ENCODE results near the gene C1orf159. TPM values are rescaled to one million over a fixed set of nuclear protein-coding genes. Genes with fewer than 3 reads are reported as not detected.

C1orf159 gene
- total and polyA plus RNA-seq, 2 of the 8 experiments (the other 6 are each of a cell fraction or from before 2014, with no cell fraction given): 10.0 to 10.9 TPM

DNA sequence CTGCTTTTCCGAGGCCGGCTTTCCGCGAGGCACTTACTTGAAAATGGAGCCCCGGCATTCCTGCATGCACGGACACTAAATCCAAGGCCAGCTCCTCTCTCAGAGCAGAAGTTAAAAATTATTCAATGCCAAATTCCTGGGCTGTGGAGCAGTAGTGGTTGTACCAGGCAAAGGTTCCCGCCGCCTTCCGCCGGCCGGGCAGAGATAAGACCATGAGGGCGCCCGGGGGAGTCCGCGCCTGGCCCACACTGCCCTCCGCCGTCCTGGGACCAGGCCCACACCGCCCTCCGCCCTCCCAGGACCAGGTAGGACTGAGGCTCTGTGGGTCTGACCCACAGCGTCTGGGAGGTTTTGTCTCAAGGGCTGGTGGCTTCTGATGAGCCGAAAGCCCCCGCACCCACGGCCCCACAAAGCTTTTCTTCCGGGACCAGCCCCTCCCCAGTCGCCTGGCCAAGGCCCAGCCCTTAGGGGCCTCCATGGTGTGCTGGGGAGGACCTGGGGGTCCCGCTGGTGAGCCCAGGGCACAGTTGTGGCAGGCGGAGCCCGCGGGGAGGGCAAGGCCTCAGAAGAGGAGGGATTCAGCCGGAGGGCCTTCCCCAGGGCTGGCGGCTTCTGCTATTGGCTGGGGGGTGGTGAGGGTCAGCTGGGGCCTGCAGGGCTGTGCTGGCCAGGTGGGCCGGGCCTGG is 12.7 kb upstream of the C1orf159 start:
- H2AFZ ChIP-seq (ENCODE audit: low read length): no peak overlapping the region
- H2AK5ac ChIP-seq (ENCODE audit: low read depth, low read length): no peak overlapping the region
- H3K79me1 ChIP-seq (ENCODE audit: low read depth, low read length): no peaks in the 10 kb centered on the region
- no peak overlapping the region for H2BK20ac ChIP-seq (ENCODE audit: low read length)
- no peak overlapping the region for H4K5ac ChIP-seq (ENCODE audit: insufficient read length, low read depth, low read length)
- no peak overlapping the region for H3K23ac ChIP-seq (ENCODE audit: insufficient read length)
- no peaks in the 10 kb centered on the region for H3K36me3 ChIP-seq (ENCODE audit: control insufficient read depth in 2 of 4, insufficient read depth in 4 of 4, low read length in 3 of 4)
- no peaks in the 10 kb centered on the region for H3K23me2 ChIP-seq (ENCODE audit: low read depth, low read length)
- CTCF ChIA-PET (ENCODE audit: partially characterized antibody): interaction anchor here (1.4 to 3.0 kb wide), 4 partner anchors 7 to 219 kb away, joined by 3 to 13 read pairs (median 4); partner anchors contain the start of gene TNFRSF18
- WGBS, 2 experiments (ENCODE audit: extremely low coverage in 1 of 2, insufficient coverage in 1 of 2, insufficient read length in 1 of 2, insufficient replicate concordance in 2 of 2, low coverage in 1 of 2, low lambda C conversion rate in 2 of 2, missing lambda C conversion rate in 1 of 2): 94% methylated on average over 26 of the region's 32 CpGs; no CpG with 5 or more reads in 1 of the 2 experiments
- H4K8ac ChIP-seq (ENCODE audit: extremely low read depth, insufficient read depth, low read length): no peak overlapping the region; the same call in 1 of the 2 replicates
- H3K4me1 ChIP-seq (replicated peaks in 1 of 4; ENCODE audit: control insufficient read depth in 3 of 4, insufficient read depth in 4 of 4, low read length in 3 of 4): peaks cover 0 to 8% (median 0%) of the 10 kb centered on the region in 4 experiments; a peak in 3 of 7 replicates
- no peak overlapping the region for H3K4ac ChIP-seq (replicated peaks; ENCODE audit: insufficient read length, low read depth, low read length)
- TF ChIP-seq, protein P1, sequence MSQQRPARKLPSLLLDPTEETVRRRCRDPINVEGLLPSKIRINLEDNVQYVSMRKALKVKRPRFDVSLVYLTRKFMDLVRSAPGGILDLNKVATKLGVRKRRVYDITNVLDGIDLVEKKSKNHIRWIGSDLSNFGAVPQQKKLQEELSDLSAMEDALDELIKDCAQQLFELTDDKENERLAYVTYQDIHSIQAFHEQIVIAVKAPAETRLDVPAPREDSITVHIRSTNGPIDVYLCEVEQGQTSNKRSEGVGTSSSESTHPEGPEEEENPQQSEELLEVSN (IDR thresholded peaks at IDR 0.05): no peak
- TF ChIP-seq TBP (IDR thresholded peaks at IDR 0.05; ENCODE audit: low read depth, low read length) (no peak), ASH2L (IDR thresholded peaks at IDR 0.05; ENCODE audit: low read length) (no peak), SRF (IDR thresholded peaks at IDR 0.05; ENCODE audit: low read depth, low read length) (no peak), FOSL1 (IDR thresholded peaks at IDR 0.05; ENCODE audit: insufficient read depth, low read depth, low read length) (no peak)
- TF ChIP-seq, protein P2, sequence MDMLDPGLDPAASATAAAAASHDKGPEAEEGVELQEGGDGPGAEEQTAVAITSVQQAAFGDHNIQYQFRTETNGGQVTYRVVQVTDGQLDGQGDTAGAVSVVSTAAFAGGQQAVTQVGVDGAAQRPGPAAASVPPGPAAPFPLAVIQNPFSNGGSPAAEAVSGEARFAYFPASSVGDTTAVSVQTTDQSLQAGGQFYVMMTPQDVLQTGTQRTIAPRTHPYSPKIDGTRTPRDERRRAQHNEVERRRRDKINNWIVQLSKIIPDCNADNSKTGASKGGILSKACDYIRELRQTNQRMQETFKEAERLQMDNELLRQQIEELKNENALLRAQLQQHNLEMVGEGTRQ (IDR thresholded peaks at IDR 0.05; ENCODE audit: low read length): no peak
- POLR2A ChIA-PET (ENCODE audit: partially characterized antibody): interaction anchor here (1.2 kb wide), 1 partner anchor 111 kb away, joined by 3 read pairs; no protein-coding TSS in a partner anchor
- no peak overlapping the region for H3K9ac ChIP-seq (replicated peaks in 1 of 4; ENCODE audit: extremely low read depth in 1 of 4, low read depth in 3 of 4, low read length in 3 of 4)
- no peak overlapping the region for H3K56ac ChIP-seq (replicated peaks; ENCODE audit: insufficient read length, low read depth, low read length)
- H3K79me2 ChIP-seq (ENCODE audit: control insufficient read depth in 1 of 2, insufficient read depth in 2 of 2, low read length in 2 of 2): no peaks in the 10 kb centered on the region
- H2BK5ac ChIP-seq (ENCODE audit: low read depth, low read length): no peak overlapping the region
- peaks cover 0 to 2% of the 10 kb centered on the region in 2 experiments for H4K20me1 ChIP-seq (replicated peaks in 1 of 2; ENCODE audit: control insufficient read depth in 1 of 2, insufficient read depth in 2 of 2, low read length in 2 of 2)
- DNase-seq (ENCODE audit: low read depth in 1 of 2, low spot score in 2 of 2) (no peak), FAIRE-seq (no peak)
- H2BK15ac ChIP-seq (ENCODE audit: low read length): no peak overlapping the region
- no peak overlapping the region; the same call in 1 of the 2 replicates for H3K18ac ChIP-seq (ENCODE audit: extremely low read depth, low read length)
- no peak overlapping the region for H3K27ac ChIP-seq (ENCODE audit: low read depth, low read length)
- H2BK120ac ChIP-seq (replicated peaks; ENCODE audit: low read depth, low read length): no peak overlapping the region
- no peak overlapping the region for H4K91ac ChIP-seq (replicated peaks; ENCODE audit: insufficient read length, low read length)
- H2BK12ac ChIP-seq (ENCODE audit: low read depth, low read length): no peak overlapping the region
- no peaks in the 10 kb centered on the region for H3K27me3 ChIP-seq (replicated peaks in 1 of 4; ENCODE audit: control insufficient read depth in 3 of 4, extremely low read depth in 1 of 4, insufficient read depth in 3 of 4, low read length in 3 of 4)
- H3K9me3 ChIP-seq (ENCODE audit: insufficient read depth in 2 of 2, low read depth in 1 of 2, low read length in 1 of 2): peaks cover 0 to 8% of the 10 kb centered on the region in 2 experiments; a peak in 1 of 4 replicates
- no peak overlapping the region for H3K14ac ChIP-seq (ENCODE audit: insufficient read length)
- H3K4me3 ChIP-seq (ENCODE audit: extremely low read depth in 1 of 4, insufficient read depth in 2 of 4, low read depth in 3 of 4, low read length in 4 of 4): no peak overlapping the region
- no peak overlapping the region for H3K4me2 ChIP-seq (ENCODE audit: insufficient read depth in 1 of 2, low read depth in 2 of 2, low read length in 2 of 2)

Measured in H1 (cell line).